AML-193 (cell line): ENCODE data around the gene ANKRD30B.
"Not testable (repeated sequence)": the region's sequence is repeated elsewhere in the genome, so short reads cannot be mapped to it uniquely, and the experiment has no call there.

ENCODE experiments used
- DNase-seq, 2 experiments: peaks; one replicate each; lab custom pipeline; 2025; lab: John Stamatoyannopoulos, UW

ANKRD30B gene, protein sequence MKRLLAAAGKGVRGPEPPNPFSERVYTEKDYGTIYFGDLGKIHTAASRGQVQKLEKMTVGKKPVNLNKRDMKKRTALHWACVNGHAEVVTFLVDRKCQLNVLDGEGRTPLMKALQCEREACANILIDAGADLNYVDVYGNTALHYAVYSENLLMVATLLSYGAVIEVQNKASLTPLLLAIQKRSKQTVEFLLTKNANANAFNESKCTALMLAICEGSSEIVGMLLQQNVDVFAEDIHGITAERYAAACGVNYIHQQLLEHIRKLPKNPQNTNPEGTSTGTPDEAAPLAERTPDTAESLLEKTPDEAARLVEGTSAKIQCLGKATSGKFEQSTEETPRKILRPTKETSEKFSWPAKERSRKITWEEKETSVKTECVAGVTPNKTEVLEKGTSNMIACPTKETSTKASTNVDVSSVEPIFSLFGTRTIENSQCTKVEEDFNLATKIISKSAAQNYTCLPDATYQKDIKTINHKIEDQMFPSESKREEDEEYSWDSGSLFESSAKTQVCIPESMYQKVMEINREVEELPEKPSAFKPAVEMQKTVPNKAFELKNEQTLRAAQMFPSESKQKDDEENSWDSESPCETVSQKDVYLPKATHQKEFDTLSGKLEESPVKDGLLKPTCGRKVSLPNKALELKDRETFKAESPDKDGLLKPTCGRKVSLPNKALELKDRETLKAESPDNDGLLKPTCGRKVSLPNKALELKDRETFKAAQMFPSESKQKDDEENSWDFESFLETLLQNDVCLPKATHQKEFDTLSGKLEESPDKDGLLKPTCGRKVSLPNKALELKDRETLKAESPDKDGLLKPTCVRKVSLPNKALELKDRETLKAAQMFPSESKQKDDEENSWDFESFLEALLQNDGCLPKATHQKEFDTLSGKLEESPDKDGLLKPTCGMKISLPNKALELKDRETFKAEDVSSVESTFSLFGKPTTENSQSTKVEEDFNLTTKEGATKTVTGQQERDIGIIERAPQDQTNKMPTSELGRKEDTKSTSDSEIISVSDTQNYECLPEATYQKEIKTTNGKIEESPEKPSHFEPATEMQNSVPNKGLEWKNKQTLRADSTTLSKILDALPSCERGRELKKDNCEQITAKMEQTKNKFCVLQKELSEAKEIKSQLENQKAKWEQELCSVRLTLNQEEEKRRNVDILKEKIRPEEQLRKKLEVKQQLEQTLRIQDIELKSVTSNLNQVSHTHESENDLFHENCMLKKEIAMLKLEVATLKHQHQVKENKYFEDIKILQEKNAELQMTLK (N-terminal part only)

DNA sequence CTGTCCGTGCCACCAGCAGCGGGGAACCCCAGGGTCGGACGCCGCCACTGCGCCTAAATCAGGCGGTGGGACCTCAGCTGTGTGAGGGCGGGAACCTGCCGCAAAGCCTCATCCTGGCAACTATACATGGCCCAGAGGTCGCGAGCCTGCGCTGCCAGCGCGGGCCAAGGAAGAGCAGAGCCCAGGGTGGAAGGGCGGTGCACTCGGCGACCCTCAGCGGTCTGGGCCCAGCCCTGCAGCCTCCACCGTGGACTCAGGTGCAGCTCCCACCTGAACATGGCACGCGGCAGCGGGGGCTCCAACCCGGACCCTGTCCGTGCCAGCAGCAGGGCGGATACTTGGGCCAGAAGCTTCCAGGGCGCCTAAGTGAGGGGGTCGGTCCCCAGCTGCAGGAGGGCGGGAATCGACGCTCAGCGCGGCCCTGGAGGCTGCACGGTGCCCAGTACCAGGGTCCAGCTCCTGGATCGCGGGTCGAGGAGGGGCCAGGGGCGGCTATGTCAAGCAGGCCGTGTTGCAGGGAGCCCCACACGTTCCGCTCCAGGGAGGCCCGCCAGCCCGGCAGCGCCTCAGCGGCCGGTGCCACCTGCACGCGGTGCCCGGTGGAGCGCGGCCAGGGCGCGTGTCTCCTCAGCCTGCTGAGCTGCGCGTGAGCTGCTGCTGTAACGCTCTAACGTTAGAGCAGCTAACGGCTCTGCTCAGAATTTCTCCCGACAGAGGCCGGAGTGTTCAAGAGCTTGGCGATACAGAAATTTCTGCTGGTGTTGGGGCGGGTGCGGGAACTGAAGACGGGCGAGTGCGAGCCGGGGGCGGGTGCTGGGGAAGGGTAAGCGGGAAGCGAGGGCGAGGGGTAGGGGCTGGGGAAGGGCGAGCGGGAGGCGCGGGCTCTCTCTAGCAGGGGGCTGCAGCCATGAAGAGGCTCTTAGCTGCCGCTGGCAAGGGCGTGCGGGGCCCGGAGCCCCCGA lies at the start of gene ANKRD30B:
TSS of gene ANKRD30B (plus strand) at position 660 of the 962 bp plus-strand sequence. CDS start at position 908, 248 bp downstream.
- DNase-seq, result no peak

DNA sequence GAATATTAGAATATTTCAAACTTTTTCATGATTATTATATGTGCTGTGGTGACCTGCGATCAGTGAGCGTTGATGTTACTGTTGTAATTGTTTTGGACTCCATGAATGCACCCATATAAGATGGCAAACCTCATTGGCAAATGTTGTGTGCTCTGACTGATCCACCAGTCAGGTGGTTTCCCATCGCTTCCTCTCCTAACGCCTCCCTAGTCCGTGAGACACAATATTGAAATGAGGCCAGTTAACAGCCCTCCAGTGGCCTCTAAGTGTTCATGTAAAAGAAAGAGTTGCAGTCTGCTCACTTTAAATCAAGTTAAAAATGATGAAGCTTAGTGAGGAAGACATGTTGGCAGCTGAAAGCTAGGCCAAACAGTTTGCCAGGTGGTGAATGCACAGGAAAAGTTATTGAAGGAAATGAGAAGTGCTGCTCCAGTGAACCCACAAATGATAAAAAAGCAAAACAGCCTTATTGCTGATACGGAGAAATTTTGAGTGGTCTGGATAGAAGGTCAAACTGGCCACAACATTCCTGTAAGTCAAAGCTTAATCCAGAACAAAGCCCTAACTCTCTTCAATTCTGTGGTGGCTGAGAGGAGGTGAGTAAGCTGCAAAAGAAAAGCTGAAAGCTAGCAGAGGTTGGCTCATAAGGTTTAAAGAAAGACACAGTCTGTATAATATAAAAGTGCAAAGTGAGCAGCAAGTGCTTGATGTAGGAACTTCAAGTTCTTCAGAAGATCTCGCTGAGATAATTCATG lies 46.5 kb upstream of the ANKRD30B start:
- DNase-seq, result not testable (repeated sequence)

DNA sequence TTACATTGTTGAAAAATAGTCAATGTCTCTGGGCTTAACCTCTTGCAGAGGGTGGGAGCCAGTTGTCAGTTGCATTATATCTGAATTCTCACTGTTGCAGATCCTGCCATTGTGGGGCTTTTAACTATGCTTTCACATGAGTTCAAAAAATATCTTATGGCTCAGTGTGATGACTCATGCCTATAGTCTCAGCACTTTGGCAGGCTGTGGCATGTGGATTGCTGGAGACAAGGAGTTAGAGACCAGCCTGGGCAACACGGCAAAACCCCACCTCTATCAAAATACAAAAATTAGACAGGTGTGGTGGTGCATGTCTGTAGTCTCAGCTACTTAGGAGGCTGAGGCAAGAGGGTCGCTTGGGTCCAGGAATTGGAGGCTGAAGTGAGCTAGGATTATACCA lies 38.2 kb upstream of the ANKRD30B start:
- DNase-seq, result not testable (repeated sequence)

DNA sequence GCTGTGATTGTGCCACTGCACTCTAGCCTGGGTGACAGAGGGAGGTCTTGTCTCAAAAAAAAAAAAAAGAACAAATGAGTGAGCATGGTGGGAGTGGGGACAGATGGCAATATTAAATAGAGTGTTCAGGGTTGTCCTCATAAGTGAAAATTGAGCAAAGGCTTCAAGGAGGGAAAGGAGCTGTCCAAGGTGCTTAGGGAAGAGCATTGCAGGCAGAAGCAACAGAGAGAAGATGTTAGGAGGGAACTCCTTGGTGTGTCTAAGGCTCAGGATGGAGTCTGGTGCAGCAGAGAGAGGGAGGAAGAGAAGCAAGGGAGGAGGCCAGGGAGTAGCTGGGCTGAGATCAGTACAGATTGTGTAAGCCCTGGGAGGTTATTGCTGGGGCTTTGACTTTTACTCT lies 26.4 kb upstream of the ANKRD30B start:
- not testable (repeated sequence) for DNase-seq

DNA sequence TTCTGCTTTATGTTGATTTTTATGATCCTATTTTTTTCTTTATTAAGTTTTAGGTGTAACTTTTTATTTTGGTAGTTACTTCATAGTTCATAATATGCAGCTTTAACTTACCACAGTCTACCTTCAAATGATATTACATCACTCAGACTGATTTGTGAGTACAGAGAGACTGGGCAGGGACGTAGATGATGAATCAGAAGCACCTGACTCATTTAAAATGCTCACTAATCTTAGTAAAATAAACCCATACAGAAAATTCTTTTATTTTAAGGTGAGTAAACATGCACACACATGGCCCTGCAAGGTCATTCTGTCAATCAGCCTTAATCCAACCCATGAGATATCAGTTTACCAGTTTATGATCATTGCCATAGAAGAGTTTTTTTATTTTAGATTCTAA lies 8.9 kb upstream of the ANKRD30B start:
- not testable (repeated sequence) for DNase-seq

DNA sequence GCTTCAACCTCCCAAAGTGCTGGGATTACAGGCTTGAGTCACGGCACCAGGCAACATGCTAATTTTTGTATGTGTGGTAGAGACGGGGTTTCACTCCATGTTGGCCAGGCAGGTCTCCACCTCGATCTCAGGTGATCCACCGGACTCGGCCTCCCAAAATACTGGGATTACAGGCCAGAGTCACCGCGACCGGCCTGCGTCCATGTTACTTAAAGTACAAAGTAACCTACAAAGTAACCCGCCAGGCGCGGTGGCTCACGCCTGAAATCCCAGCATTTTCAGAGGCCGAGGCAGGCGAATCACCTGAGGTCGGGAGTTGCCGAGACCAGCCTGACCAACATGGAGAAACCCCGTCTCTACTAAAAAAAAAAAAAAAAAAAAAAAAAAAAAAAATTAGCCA lies 1.1 kb upstream of the ANKRD30B start:
- no peak for DNase-seq

DNA sequence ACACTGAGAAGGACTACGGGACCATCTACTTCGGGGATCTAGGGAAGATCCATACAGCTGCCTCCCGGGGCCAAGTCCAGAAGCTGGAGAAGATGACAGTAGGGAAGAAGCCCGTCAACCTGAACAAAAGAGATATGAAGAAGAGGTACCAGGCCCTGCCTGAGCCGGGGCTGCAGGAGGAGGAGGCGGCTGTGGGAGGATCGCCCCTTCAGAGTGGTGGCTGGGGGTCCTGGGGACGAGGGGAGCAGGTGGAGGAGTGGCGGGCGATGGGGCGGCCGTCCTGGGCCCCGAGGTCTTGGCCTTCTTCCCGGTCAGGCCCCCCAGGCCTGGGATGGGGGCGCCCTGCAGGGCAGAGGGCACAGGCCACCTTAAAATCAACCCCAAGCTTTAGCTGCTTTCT lies 524 bp downstream of the ANKRD30B start:
- no peak for DNase-seq

DNA sequence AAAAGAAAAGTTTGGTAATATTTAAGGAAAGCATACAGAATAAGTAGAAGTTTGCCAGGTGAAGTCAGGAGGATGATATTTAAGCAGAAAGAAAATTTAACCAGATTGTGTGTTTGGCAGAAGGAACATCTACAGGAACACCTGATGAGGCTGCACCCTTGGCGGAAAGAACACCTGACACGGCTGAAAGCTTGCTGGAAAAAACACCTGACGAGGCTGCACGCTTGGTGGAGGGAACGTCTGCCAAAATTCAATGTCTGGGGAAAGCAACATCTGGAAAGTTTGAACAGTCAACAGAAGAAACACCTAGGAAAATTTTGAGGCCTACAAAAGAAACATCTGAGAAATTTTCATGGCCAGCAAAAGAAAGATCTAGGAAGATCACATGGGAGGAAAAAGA lies 15.6 kb downstream of the ANKRD30B start:
- not testable (repeated sequence) for DNase-seq

DNA sequence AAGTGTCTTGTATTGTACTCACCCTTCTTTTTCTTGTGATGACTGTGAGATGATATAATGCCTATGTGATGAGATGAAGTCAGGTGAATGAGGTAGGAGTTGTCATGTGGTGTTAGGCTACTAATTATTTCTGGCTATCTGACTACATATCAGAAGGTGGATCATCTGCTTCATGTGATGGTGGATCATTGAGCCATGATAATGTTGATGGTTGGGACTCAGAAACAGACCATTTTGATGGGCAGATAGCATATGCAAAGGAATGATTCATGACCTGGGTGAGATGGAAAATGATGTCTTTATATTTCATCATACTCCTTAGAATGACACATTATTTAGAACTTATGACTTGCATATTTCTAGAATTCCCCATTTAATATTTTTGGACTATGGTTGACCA lies 19.5 kb downstream of the ANKRD30B start:
- DNase-seq, result no peak

DNA sequence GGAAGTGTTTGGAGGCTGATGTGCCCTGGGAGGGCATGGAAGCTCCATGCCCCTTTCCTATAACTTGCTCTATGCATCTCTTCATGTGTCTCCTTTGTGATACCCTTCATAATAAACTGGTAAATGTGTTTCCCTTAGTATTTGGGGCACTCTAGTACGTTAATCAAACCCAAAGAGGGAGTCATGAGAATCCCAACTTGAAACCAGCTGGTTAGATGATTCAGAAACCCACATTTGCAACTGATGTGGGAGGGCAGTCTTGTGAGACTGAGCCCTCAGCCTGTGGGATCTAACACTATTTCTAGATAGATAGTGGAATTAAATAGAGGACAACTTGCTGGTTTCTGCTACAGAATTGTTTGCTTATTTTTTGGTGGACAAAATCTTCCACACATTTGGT lies 20.3 kb downstream of the ANKRD30B start:
- no peak for DNase-seq

DNA sequence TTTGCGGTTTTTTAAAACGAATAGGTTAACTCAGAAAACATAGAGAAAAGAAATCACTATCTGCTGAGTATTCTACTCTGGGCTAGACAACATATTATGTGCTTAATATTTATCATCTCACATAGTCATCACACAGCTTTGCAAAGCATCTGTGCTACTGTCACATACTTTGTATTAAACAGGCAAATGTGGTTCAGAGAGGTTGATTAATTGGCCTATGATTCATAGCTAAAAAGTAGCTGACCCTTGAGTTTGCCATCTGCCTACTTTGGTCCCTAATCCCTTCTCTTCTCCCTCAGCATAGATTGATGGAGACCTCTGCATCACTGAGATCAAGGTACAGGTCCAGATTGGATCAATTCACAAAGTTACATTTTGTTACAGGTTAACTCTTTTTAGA lies 21.4 kb downstream of the ANKRD30B start:
- DNase-seq, result no peak

DNA sequence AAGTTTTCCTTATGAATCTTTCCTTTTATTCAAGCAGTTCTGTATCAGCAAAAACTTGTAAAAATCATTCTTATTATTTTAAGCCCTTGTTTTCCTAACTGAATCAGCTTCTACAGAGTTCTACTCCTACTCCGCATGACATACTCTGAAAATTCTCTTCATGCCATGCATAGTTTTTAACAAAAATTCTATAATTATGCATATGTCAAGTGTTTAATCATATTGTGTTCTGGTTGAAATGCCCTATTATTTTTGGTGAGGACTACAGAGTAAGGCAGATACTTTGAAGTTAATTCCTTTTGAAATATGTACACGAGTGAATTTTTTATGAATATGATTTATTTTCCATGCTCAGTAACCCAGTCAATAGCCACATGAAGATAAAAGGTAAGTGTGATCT lies 28.8 kb downstream of the ANKRD30B start:
- no peak for DNase-seq

DNA sequence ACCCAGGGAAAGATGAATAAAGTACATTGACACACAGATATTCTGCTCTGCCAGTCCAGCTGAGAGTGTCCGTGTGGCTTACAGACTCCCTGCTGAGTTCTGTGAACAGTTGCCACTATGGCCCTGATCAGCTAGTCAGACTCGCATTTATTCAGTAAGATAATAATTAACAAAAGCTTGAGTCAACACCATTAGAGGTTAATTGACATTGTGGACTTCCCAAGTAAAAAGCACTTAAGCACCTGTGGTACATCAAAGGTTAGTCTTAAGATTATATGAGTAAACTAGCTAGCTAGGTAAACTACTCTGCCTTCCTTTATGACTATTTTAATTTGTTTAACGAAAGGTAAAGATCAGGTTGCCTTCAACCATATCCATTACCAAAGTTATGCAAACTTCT lies 33.7 kb downstream of the ANKRD30B start:
- DNase-seq, result no peak

DNA sequence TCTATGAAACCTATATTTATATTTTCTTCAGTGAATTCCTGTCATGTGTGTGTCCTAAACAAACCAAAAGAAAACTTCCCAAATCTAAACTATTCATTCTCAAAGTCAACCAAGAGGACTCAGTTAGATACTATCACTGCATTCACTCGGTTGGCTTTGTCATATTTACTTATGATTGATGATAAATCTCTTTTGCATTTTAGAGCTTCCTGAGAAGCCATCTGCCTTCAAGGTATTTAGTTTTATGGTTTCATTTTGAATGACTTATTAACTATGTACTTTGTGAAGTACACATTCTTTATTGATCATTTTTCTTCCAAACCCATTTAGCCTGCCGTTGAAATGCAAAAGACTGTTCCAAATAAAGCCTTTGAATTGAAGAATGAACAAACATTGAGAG lies 36.2 kb downstream of the ANKRD30B start:
- no peak for DNase-seq

DNA sequence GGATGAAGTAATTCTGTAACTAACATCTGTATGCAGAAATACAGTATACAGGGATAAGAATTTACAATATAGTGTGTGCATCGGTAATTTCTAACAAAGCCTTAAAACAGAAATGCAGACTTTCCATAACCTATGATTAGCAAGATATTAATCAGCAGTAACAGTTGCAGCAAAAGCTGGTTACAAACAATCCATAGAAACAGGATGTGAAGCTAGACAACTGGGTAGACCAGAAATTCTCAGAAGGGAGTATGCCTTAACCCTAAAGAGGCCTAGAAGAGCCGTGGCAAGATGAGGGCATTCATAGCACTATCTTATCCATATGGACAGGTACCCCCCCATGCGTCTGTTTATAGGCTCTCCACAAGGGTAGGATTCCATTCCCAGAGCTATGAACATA lies 48.9 kb downstream of the ANKRD30B start:
- not testable (repeated sequence) for DNase-seq

DNA sequence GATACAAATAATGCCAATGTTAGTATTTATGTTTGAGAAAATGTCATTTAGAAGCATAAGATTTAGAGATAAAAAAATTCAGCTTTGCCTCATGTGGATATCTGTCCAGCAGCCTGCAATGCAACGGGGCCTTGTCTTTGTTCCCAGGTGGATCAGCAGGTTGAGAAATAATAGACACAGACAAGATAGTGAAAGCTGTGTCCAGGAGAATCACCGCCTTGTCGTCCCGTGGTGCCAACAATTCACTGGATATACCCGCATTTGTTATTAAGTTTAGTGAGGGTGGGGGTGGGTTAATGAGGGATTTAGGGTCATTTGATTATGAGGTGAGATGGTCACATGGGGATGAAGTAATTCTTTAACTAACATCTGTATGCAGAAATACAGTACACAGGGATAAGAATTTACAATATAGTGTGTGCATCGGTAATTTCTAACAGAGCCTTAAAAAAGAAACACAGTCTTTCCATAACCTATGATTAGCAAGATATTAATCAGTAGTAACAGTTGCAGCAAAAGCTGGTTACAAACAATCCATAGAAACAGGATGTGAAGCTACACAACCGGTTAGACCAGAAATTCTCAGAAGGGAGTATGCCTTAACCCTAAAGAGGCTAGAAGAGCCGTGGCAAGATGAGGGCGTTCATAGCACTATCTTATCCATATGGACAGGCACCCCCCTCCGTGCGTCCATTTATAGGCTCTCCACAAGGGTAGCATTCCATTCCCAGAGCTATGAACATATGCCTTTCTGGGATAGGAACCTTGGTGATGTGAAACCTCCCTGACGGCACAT lies 50.2 kb downstream of the ANKRD30B start:
- DNase-seq, result not testable (repeated sequence)

DNA sequence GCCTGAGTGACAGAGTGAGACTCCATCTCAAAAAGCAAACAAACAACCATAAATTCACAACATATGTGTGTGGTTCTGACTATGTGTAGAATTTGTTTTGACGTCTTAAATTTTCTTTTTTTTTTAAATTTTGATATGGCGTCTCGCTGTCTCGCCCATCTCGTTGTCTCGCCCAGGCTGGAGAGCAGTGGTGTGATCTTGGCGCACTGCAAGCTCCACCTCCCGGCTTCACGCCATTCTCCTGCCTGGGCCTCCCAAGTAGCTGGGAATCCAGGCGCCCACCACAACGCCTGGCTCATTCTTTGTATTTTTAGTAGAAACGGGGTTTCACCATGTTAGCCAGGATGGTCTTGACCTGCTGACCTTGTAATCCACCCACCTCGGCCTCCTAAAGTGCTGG lies 63.1 kb downstream of the ANKRD30B start:
- DNase-seq, result not testable (repeated sequence)

DNA sequence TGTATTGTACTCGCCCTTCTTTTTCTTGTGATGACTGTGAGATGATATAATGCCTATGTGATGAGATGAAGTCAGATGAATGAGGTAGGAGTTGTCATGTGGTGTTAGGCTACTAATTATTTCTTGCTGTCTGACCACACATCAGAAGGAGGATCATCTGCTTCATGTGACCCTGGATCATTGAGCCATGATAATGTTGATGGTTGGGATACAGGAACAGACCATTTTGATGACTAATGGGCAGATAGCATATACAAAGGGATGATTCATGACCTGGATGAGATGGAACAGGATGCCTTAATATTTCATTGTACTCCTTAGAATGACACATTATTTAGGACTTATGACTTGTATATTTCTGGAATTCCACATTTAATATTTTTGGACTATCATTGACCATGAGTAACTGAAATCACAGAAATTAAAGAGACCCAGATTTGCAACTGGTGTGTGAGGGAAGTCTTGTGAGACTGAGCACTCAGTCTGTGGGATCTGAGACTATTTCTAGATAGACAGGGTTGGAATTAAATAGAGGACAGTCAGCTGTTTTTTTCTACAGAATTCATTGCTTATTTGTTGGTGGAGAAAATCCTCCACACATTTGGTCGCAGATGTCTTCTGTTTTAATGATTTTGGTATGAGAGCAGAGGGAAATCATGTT lies 79.1 kb downstream of the ANKRD30B start:
- DNase-seq, result not testable (repeated sequence)

DNA sequence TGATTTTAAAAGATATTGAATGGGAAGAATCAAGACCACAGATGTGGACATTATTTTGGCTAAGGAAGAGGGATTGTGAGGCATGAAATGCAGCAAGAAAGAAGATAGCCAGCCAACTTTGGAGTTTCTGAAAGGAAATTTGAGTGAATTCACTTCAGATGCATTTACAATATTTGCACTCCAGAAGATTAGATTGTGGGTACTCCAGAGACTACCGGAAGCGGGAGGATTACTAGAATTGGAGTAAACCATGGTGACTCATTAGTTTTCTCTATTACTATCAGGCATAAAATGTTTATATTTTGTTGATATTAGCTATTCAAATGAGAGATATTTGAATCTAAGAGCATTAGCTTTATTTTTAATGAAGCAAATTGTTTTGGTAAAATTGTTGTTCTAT lies 93.6 kb downstream of the ANKRD30B start:
- DNase-seq, result not testable (repeated sequence)
